PC-9 (cell line): Measurements from ENCODE around the gene KRT3.

Experiments
- EZH2 ChIP-seq: fragments of 200-600 bp; sonication (generic); IDR thresholded peaks from 2 replicates; pipeline ENCODE4 v1.8.0; 2017; ENCODE audit warnings: antibody characterized with exemption, low read depth
- TF ChIP-seq, protein P1 (sequence below): fragments of 200-600 bp; sonication (generic); conservative IDR thresholded peaks from 2 replicates; pipeline ENCODE4 v1.6.1; 2017; ENCODE audit warnings: mixed run types, antibody characterized with exemption, mild to moderate bottlenecking, moderate library complexity

DNA sequence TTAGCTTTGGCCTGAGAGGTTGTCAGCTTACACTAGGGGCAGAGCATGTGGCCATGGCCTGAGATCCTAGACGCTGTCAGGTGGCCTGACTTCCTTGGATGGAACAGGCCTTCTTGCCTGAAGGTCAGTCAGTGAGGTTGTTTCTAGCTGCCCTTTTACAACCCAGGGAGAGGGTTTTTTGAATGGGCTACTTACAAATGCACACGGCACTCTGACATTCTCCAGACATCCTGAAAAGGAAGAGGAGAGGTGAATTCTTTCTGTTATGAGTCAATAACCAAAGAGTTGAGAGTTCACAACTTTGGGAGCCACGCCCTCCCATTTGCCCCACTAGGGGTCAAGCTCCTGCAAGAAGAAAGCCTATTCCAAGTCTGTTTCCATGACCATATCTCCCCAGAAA lies 26.6 kb downstream of the KRT3 start:
- TF ChIP-seq, protein P1, sequence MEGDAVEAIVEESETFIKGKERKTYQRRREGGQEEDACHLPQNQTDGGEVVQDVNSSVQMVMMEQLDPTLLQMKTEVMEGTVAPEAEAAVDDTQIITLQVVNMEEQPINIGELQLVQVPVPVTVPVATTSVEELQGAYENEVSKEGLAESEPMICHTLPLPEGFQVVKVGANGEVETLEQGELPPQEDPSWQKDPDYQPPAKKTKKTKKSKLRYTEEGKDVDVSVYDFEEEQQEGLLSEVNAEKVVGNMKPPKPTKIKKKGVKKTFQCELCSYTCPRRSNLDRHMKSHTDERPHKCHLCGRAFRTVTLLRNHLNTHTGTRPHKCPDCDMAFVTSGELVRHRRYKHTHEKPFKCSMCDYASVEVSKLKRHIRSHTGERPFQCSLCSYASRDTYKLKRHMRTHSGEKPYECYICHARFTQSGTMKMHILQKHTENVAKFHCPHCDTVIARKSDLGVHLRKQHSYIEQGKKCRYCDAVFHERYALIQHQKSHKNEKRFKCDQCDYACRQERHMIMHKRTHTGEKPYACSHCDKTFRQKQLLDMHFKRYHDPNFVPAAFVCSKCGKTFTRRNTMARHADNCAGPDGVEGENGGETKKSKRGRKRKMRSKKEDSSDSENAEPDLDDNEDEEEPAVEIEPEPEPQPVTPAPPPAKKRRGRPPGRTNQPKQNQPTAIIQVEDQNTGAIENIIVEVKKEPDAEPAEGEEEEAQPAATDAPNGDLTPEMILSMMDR, result no peak
- TF ChIP-seq EZH2, result no peak
